Activated CD4-positive, alpha-beta T cell treated with anti-CD3 and anti-CD28 coated beads for 4 hours (primary cell): ENCODE data around the gene CTSD.

Source experiments
- DNase-seq, 2 donors: peaks; one replicate each; pipeline ENCODE4 v3.0.0-alpha.2; 2020

The CTSD gene

GRCh38 chr11:1742869-1743584 lies 20.7 kb downstream of the CTSD start:
- no peak for DNase-seq

- no peak for DNase-seq
Measured at GRCh38 chr11:1742371-1742770, 21.4 kb downstream of the CTSD start.

DNA sequence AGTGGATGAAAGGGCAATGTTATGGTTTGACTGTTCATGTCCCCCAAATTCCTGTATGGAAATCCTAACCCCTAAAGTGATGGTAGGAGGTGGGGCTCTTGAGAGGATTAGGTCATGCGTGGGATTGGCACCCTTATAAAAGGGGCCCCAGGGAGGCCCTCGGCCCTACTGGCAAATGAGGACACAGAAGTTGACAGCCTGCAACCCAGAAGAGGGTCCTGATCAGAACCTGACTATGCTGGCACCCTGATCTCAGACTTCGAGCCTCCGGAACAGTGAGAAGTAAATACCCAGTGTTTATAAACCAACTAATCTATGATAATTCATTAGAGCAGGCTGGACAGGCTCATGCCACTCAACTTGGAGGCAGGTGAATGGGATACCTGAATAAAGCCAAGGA lies 22.0 kb downstream of the CTSD start:
- no peak for DNase-seq

GRCh38 chr11:1740786-1741530 lies 22.8 kb downstream of the CTSD start:
- no peak for DNase-seq

GRCh38 chr11:1739576-1739975 lies 24.2 kb downstream of the CTSD start:
- DNase-seq: no peak

DNA sequence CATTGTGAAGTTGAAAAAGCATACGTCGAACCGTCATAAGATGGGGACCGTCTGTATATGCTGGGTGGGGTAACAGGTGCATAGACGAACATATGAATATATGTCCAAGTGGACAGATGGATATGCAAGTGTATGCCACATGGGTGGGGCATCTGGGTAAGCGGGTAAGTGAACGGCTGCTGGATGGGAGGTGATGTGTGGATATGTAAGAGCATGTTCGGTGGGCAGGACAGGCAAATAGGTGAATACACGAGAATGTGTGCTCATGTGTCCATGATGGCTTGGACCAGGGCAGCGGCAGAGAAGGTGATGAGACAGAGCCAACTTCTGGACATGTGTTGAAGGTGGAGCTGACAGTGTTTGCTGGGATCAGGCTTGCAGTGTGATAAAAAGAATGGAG lies 25.3 kb downstream of the CTSD start:
- no peak for DNase-seq

GRCh38 chr11:1737080-1737757 lies 26.5 kb downstream of the CTSD start:
- DNase-seq: no peak

GRCh38 chr11:1736447-1736992 lies 27.2 kb downstream of the CTSD start:
- no peak for DNase-seq

DNA sequence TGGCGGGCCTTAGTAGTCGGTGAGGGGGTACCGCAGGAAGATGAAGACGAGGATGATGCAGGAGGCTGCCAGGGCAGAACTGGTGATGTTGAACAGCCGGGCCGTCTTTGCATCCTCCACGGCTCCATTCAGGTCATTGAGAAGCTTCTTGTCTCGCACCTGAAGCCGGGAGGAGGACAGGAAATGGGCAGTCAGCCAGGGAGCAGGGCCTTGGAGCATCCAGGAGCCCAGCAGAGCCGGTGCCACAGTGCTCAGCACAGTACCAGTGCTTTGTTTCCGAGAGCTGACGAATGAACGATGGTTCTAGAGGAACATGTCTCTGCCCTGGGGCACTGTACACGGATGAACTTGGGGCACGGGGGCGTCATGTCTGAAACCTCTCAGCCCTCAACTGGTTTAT lies 28.5 kb downstream of the CTSD start:
- no peak for DNase-seq

- no peak for DNase-seq
Measured at GRCh38 chr11:1734641-1735081, 29.1 kb downstream of the CTSD start.

DNA sequence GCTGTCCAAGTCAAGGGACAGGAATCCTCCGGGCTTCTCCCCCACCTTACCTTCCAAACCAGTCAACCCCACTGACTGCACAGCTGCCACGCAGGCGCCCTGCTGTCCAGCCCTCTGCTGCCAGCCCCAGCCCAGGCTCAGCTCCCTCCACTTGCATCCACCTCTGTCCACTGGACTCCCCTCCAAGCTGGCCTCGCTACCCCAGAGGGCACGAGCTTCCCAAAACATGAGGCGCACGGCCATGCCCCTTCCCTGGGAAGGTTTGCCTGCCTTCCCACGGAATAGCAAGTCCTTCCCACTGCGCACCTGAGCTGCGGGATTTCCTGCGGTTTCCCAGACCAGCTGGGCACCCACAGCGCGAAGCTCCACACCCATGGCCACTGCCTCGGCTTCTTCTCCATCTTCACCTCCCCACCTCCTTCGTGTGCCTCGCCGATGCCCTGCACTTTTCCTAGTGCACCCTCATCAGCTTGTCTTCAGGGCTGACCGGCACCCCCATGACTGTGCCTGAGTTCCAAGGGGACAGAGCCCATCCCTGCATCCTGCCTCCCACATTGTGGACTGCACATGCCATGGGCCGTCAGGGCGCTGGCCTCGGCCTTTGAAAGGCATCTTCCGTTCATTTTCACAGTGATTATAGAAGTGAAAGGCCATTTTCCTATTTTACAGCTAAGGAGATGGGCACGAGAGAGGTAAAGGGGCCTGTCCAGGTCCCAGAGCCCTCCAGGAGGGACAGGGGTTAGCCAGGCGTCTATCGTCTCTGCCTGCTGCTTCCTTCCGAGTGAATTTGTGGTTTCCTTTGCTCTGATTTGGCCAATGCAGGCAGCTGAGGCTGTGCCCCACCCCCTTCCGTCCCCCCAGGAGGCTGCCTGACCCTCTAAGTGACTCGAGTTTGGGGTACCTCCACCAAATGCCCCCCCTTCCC lies 29.7 kb downstream of the CTSD start:
- DNase-seq: no peak

DNA sequence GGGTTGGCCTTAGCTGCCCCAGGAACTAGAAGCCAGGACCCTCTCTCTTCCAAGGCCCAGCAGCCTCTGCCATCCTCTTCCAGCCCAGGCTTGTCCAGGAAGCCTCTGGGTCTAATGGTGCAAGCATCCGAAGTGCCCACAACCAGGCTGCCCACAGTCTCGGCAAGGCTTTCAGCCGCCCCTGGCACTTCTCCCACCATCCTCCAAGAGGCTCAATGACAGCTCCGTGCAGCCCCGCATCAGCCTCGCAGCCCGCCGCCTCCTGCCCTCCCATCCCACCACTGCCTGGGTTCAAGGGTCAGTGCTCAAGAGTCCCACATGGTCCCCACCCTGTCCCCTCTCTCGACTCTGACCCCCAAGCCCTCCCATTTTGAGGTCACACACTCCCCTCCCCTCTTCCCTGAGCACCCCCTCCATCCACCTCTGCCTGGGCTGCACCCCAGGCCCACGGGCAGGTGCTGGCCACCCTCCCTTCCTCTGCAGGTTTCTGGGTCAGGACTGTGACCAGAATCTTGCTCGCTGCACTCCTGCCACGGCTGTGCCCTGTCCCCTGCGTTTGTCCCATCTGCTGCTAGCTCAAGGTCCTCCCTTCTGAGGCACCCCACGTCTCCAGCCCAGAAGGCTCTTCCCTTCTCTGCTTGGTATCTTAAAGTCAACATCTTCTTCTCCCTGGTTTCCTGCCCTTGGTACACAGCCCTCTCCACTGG lies 30.6 kb downstream of the CTSD start:
- no peak for DNase-seq

DNA sequence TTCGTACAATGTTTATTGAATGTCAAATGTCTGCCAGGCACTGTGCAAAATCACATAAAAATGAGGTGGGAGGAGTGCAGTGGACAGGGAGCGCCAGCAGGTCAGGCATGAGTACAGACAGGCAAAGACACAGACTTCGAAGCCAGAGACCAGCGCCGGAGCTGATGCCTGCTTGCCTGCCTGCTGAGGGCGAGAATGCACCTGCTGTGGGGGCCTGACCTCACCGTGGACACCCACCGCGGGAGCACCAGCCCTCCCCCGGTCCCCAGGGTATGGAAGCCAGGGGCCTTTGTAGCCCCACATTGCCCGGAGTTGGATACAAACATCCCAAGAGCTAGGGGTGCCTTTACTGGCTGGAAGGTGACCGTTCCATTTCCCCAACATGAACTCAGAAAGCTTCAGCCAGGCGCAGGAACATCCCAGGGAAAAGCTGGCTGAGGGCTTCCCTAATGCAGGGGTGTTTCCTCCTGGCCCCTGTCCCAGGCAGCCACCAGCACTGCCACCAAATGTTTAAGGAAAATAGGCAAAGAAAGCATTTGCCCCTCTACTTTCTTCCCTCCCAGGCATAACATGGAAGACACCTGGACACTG lies 31.2 kb downstream of the CTSD start:
- DNase-seq: no peak

DNA sequence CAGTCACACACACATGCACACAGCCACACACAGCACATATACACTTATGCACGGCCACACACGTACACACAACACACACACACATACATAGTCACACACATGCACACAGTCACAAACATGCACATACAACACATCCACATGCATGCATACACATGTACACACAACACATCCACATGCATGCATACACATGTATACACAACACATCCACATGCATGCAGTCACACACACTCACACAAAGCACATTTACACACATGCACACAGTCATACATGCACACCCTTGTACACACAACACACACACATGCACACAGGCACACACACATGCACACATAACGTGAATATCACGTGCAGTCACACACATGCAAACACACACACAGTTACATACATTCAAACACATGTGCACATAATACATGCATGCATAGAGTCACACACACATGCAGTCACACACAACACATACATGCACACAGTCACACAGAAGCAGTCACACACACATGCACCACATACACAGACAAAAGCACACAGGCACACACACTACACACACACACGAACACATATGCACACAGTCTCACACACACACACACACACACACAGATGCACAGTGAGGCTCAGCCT lies 32.2 kb downstream of the CTSD start:
- no peak for DNase-seq

- no peak for DNase-seq
Measured at GRCh38 chr11:1730059-1730629, 33.6 kb downstream of the CTSD start.

- no peak for DNase-seq
Measured at GRCh38 chr11:1729692-1730011, 34.1 kb downstream of the CTSD start.

- DNase-seq: no peak
Measured at GRCh38 chr11:1728931-1729691, 34.6 kb downstream of the CTSD start.

DNA sequence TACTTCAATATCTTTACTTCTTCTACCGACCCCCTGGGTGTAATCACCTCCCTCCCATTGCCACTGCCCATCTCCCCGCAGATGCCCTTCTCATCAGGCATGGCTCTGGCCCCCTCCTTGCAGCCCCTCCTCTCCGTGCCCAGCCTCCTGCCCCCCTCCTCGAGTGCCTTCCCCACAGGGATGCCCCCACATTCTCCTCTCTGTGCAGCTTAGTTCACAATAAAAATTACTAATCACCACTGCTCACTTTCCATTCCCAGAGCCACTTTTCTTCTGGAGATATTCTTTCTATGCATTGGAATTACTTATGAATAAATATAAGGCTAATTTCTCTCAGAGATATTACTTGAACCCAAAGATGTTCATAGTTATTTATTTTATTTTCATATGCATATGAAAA lies 35.4 kb downstream of the CTSD start:
- DNase-seq: no peak

DNA sequence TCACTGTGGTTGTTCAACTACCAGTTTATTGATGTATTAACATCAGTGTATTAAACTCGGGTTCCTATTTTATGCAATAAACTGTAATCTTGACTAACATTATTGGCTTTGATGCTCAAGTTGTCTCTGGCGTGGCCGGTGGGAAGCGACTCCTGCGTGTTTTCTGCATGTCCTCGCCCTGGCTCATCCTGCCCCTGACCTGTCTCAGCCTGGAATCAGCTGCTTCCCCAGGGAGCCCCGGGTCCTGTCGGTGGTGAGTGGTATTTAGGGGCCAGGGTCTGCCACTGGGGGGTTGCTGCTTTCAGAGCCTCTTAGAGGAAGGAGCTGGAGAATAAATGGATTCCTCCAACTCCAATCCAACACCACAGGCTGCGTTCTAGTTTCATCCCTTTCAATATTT lies 35.9 kb downstream of the CTSD start:
- DNase-seq: no peak

DNA sequence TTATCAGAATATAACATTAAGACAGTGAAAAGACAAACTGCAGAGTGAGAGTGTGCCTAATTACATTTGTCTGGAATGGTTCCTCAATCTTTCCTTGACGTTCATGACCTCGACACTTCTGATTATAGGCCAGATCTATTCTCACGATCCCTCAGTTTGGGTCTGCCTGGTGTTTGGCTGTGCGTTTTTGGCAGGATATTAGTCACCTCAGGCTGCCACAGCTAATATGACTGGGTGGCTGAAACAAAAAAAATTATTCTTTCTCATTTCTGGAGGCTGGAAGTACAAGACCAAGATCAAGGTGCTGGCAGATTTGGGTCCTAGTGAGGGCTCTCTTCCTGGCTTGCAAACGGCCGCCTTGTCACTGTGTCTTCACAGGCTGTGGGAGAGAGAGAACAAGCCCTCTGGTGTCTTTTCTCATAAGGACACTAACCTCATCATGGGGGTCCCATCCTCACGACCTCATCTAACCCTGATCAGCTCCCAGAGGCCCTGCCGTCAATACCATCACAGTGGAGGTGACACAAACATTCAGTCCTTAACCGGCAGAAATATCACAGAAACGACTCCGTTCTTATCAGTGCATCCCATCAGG lies 36.5 kb downstream of the CTSD start:
- DNase-seq: no peak
